Transverse colon (tissue), 4 donors: ENCODE results near the gene RAN.

Source experiments
- EP300 ChIP-seq: sonication (generic); formaldehyde crosslinking; IDR thresholded peaks from one replicate; pipeline ENCODE4 v1.6.1; 2017; ENCODE audit warnings: antibody characterized with exemption, low read depth
- POLR2A ChIP-seq: fragments of 450-650 bp; IDR thresholded peaks from one replicate; pipeline ENCODE4 v1.6.1; 2016; ENCODE audit warnings: antibody characterized with exemption, mild to moderate bottlenecking, moderate library complexity
- POLR2AphosphoS5 ChIP-seq, 3 donors: sonication (generic); formaldehyde crosslinking; IDR thresholded peaks; one replicate each; pipeline ENCODE4 v1.6.1; 2016; ENCODE audit warnings: antibody characterized with exemption in 3 of 3
- TF ChIP-seq, protein P1 (sequence below), 5 experiments: fragments of 200-600 bp in 3 of 5; fragments of 450-650 bp in 2 of 5; sonication (generic) in 3 of 5; IDR thresholded peaks; 1 replicate in 2 of 5; 2 replicates in 3 of 5; pipeline ENCODE4 v1.5.1; 2016 to 2017; ENCODE audit warnings: antibody characterized with exemption in 5 of 5, inconsistent platforms in 3 of 5, mild to moderate bottlenecking in 2 of 5, moderate library complexity in 1 of 5

DNA sequence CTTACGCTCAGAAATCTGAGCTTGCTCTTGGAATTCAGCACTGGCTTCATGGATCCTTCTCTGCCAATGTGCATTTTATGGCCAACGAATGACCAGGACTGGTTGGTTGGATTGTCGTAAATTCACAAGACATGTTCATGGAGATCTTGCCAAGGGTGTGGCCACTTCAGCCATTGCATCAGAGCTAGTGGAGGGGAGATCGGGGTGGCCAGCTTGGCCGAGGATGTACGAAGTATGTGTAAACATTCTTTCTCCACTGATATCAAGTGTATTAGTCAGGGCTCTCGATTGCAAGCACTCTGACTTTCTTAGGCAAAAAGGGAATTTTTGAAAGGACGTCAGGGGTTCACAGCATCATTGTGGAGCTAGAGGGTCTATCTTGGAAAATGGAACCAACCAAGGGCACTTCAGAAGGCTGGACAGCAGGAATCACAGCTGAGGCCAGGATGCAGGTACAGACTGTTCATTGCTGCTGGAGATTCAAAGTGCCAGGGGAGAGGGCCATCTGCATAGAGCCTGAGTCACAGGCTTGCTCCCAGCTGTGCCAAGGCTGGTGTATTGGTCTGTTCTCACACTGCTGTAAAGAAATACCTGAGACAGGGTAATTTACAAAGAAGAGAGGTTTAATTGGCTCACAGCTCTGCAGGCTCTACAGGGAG, 49.0 kb downstream of the RAN start:
- TF ChIP-seq, protein P1, sequence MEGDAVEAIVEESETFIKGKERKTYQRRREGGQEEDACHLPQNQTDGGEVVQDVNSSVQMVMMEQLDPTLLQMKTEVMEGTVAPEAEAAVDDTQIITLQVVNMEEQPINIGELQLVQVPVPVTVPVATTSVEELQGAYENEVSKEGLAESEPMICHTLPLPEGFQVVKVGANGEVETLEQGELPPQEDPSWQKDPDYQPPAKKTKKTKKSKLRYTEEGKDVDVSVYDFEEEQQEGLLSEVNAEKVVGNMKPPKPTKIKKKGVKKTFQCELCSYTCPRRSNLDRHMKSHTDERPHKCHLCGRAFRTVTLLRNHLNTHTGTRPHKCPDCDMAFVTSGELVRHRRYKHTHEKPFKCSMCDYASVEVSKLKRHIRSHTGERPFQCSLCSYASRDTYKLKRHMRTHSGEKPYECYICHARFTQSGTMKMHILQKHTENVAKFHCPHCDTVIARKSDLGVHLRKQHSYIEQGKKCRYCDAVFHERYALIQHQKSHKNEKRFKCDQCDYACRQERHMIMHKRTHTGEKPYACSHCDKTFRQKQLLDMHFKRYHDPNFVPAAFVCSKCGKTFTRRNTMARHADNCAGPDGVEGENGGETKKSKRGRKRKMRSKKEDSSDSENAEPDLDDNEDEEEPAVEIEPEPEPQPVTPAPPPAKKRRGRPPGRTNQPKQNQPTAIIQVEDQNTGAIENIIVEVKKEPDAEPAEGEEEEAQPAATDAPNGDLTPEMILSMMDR (IDR thresholded peaks at IDR 0.05) = no peak
- TF ChIP-seq POLR2A (no peak), POLR2AphosphoS5 (IDR thresholded peaks at IDR 0.05) (peak in 2 of 3 donors; percentile 31 to 61), EP300 (no peak)
